Regular cardiac myocyte (primary cell): ENCODE data around the gene MYOZ2. TPM values are rescaled to one million over a fixed set of nuclear protein-coding genes. Genes with fewer than 3 reads are reported as not detected.

Experiments
- total RNA-seq: library from RNA; depleted of rRNA; stranded (reverse); fragments of >200 nt; gene quantifications from 2 replicates; pipeline ENCODE4 v1.2.3, GENCODE V29; 2014

The MYOZ2 gene
- 2.1 and 8.5 TPM in 2 replicates for total RNA-seq

GRCh38 chr4:119135721-119136121, at the start of gene MYOZ2:
Gene MYOZ2 (plus strand): TSS chr4:119135832. CDS start chr4:119136526, 694 bp downstream.

GRCh38 chr4:119212234-119212963, 76.8 kb downstream of the MYOZ2 start, which contains the start of gene USP53:
Gene USP53 (plus strand): TSS chr4:119212713. CDS start chr4:119239760, 27,047 bp downstream.

Other genes starting within 250 kb of the MYOZ2 start
- 13.6 and 83.4 TPM in 2 replicates for gene SYNPO2, start 247.0 kb upstream of the MYOZ2 start, total RNA-seq
- gene USP53, start 76.9 kb downstream of the MYOZ2 start, total RNA-seq, result 52.1 and 131 TPM in 2 replicates
- gene FABP2, start 186.3 kb downstream of the MYOZ2 start, total RNA-seq, result under 0.01 TPM in 1 of 2 replicates, not detected in the other